ENCODE data around the gene SGSM2.

GRCh38 chr17:2376107-2376506, 38.8 kb downstream of the SGSM2 start:
- TF ChIP-seq ZFP30 (CRISPR knock-in tag; IDR thresholded peaks at IDR 0.05), result no peak
- no peak for TF ChIP-seq ESRRG (CRISPR knock-in tag; IDR thresholded peaks at IDR 0.05)
- no peak for TF ChIP-seq PATZ1 (CRISPR knock-in tag; IDR thresholded peaks at IDR 0.05; ENCODE audit: borderline replicate concordance)
